Activated T-helper 2 cell treated with anti-CD3 and anti-CD28 coated beads, Interferon-gamma antibody, Interleukin-2, Interleukin-4, amounts not matched to agents 10 μg/mL and 5 μg/mL and 100 μg/mL, durations not matched to agents 14 hours and 24 hours and 36 hours (primary cell): ENCODE measurements around the gene MED26. TPM values are rescaled to one million over a fixed set of nuclear protein-coding genes. Genes with fewer than 3 reads are reported as not detected.
A peak's percentile ranks its signal among the peaks of the same experiment; 100 is the strongest.

Experiments used
- DNase-seq: peaks from one replicate; pipeline ENCODE4 v3.0.0; 2021; ENCODE audit warnings: low spot score
- H3K27ac Mint-ChIP-seq: one replicate; pipeline ENCODE4 v1.8.0; 2021; ENCODE audit warnings: mixed read lengths
- H3K27me3 Mint-ChIP-seq: one replicate; pipeline ENCODE4 v1.8.0; 2021; ENCODE audit warnings: low read depth, mixed read lengths
- H3K36me3 Mint-ChIP-seq: one replicate; pipeline ENCODE4 v1.8.0; 2021; ENCODE audit warnings: low read depth, mixed read lengths
- H3K4me1 Mint-ChIP-seq: one replicate; pipeline ENCODE4 v1.8.0; 2021; ENCODE audit warnings: low read depth, mixed read lengths
- H3K4me3 Mint-ChIP-seq: one replicate; pipeline ENCODE4 v1.8.0; 2021; ENCODE audit warnings: low read depth, mild to moderate bottlenecking, moderate library complexity, mixed read lengths
- H3K9me3 Mint-ChIP-seq: one replicate; pipeline ENCODE4 v1.8.0; 2021; ENCODE audit warnings: mixed read lengths
- intact Hi-C: fragments of 100-400 bp; cut with micrococcal nuclease; formaldehyde crosslinking; loops from one replicate; pipeline ENCODE4 v1.15.1; 2023
- total RNA-seq: library from RNA; stranded (reverse); gene quantifications from 2 replicates; pipeline ENCODE4 v1.2.3, GENCODE V29; 2022

The MED26 gene
- total RNA-seq, 1 donor from 2014 or later: 15.8 TPM

- Mint-ChIP-seq H3K27ac (no peak overlapping the region), H3K9me3 (no peaks in the 10 kb centered on the region), H3K4me3 (no peak overlapping the region), H3K27me3 (no peaks in the 10 kb centered on the region), H3K36me3 (peaks cover 18% of the 10 kb centered on the region), H3K4me1 (peaks cover 30% of the 10 kb centered on the region)
- intact Hi-C loops: no loop called here
- no peak for DNase-seq
These were observed 7.4 kb downstream of the MED26 start for GRCh38 chr19:16620584-16620983.

GRCh38 chr19:16620018-16620417, 8.0 kb downstream of the MED26 start:
- DNase-seq: no peak
- H3K4me3 Mint-ChIP-seq: no peak overlapping the region
- peaks cover 12% of the 10 kb centered on the region for H3K36me3 Mint-ChIP-seq
- intact Hi-C loops: no loop called here
- no peaks in the 10 kb centered on the region for H3K27me3 Mint-ChIP-seq
- H3K9me3 Mint-ChIP-seq: no peaks in the 10 kb centered on the region
- no peak overlapping the region for H3K27ac Mint-ChIP-seq
- peaks cover 28% of the 10 kb centered on the region for H3K4me1 Mint-ChIP-seq

DNA sequence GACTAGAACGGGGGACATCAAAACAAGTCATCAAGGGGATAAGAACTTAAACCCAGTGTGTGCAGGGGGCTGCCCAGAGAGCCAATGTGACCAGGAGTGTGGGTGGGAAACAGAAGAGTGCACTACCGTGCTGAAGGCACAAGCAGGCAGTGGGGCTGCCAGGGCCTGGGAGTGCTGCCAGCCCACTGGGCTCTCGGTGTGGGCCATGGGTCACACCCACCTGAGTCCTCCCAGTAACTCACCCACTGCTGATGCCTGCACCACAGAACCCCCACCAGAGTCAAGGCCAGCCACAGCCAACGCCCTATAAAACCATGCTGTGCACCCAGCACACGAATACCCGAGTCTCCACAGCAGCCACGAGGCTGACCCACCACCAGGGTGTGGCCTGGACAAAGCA, 8.5 kb downstream of the MED26 start:
- H3K27ac Mint-ChIP-seq: peak overlapping the region; percentile 10
- H3K27me3 Mint-ChIP-seq: no peaks in the 10 kb centered on the region
- intact Hi-C loops: no loop called here
- peaks cover 8% of the 10 kb centered on the region for H3K36me3 Mint-ChIP-seq
- H3K4me3 Mint-ChIP-seq: no peak overlapping the region
- peaks cover 32% of the 10 kb centered on the region for H3K4me1 Mint-ChIP-seq
- no peaks in the 10 kb centered on the region for H3K9me3 Mint-ChIP-seq
- no peak for DNase-seq

DNA sequence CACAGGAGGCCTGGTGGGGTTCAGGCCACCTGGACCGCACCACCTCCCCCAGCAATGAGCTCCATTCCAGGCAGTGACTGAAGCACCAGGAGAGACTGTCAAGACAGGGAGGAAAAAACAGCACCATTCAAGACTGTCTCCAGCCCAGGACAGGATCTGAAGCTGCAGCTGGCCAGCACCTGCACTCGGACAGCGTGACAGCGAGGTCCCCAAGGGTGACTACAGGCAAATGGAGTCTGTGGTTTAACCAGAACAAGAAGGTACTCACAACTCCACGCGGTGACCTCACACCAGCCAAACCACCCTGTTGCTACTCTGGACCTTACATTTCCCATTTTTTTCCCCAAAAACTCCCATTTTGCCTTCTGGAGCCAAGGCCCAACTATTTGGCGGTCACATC, 9.8 kb downstream of the MED26 start:
- H3K27ac Mint-ChIP-seq: no peak overlapping the region
- no peak for DNase-seq

GRCh38 chr19:16615808-16616207, 12.2 kb downstream of the MED26 start:
- H3K27ac Mint-ChIP-seq: no peak overlapping the region
- H3K4me1 Mint-ChIP-seq: peaks cover 40% of the 10 kb centered on the region
- H3K36me3 Mint-ChIP-seq: no peaks in the 10 kb centered on the region
- no peaks in the 10 kb centered on the region for H3K27me3 Mint-ChIP-seq
- H3K9me3 Mint-ChIP-seq: no peaks in the 10 kb centered on the region
- no peak overlapping the region for H3K4me3 Mint-ChIP-seq
- no peak for DNase-seq
- intact Hi-C loops: no loop called here

More for the DNA sequence above, 9.8 kb downstream of the MED26 start:
- Mint-ChIP-seq H3K4me3 (no peak overlapping the region), H3K36me3 (peaks cover 2% of the 10 kb centered on the region), H3K9me3 (no peaks in the 10 kb centered on the region), H3K4me1 (peaks cover 36% of the 10 kb centered on the region), H3K27me3 (no peaks in the 10 kb centered on the region)
- intact Hi-C loops: no loop called here

DNA sequence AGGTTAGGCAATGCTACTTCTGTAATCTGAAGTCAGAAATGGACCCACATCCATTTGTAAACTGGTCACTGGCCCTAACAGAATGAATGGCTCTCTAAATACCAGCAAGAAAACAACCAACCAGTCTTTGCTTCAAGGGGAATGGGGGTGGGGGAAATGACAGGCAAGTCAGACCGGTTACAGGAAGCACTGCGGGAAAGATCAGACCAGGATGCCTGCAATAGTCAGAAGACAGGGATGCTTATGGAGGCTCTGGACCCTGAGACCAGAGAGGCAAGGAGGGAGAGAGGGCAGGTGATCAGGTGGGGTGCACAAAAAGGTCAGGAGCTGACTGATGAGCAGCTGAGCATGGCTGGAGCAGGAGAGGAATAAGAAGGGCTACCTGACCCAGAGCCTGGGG, 13.1 kb downstream of the MED26 start:
- intact Hi-C loops: no loop called here
- Mint-ChIP-seq H3K4me3 (no peak overlapping the region), H3K27ac (peak overlapping the region; percentile 81), H3K36me3 (no peaks in the 10 kb centered on the region), H3K9me3 (no peaks in the 10 kb centered on the region), H3K4me1 (peaks cover 44% of the 10 kb centered on the region), H3K27me3 (no peaks in the 10 kb centered on the region)
- no peak for DNase-seq

- Mint-ChIP-seq H3K4me3 (no peak overlapping the region), H3K27ac (no peak overlapping the region), H3K4me1 (peaks cover 39% of the 10 kb centered on the region), H3K36me3 (no peaks in the 10 kb centered on the region), H3K27me3 (no peaks in the 10 kb centered on the region), H3K9me3 (no peaks in the 10 kb centered on the region)
- DNase-seq: no peak
- intact Hi-C loops: no loop called here
These were observed 14.2 kb downstream of the MED26 start for GRCh38 chr19:16613841-16614240.

DNA sequence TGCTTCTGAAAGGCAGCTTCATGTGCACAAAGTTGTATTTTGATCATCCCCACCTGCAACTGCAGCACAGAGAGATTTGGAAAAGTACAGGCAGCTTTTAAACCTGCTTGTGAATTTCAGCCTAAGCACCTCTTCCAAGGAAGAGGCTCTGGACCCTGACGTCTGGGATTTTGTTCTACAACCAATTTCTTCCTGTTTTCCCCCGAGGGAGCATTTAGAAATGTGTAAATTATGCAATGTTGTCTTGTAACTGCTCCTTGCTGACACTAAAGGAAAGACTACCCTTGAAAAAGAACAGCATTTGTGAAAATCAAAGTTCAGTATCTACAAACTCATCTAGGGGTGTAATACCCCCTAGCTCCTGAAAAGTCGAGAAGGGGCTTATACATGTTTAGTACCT, 15.4 kb downstream of the MED26 start:
- no peak overlapping the region for H3K4me3 Mint-ChIP-seq
- intact Hi-C loops: no loop called here
- no peak for DNase-seq
- H3K9me3 Mint-ChIP-seq: no peaks in the 10 kb centered on the region
- peaks cover 47% of the 10 kb centered on the region for H3K4me1 Mint-ChIP-seq
- no peaks in the 10 kb centered on the region for H3K36me3 Mint-ChIP-seq
- no peak overlapping the region for H3K27ac Mint-ChIP-seq
- H3K27me3 Mint-ChIP-seq: no peaks in the 10 kb centered on the region

- H3K4me1 Mint-ChIP-seq: peaks cover 36% of the 10 kb centered on the region
- H3K4me3 Mint-ChIP-seq: no peak overlapping the region
- H3K36me3 Mint-ChIP-seq: no peaks in the 10 kb centered on the region
These were observed 16.9 kb downstream of the MED26 start for GRCh38 chr19:16611121-16611520.

DNA sequence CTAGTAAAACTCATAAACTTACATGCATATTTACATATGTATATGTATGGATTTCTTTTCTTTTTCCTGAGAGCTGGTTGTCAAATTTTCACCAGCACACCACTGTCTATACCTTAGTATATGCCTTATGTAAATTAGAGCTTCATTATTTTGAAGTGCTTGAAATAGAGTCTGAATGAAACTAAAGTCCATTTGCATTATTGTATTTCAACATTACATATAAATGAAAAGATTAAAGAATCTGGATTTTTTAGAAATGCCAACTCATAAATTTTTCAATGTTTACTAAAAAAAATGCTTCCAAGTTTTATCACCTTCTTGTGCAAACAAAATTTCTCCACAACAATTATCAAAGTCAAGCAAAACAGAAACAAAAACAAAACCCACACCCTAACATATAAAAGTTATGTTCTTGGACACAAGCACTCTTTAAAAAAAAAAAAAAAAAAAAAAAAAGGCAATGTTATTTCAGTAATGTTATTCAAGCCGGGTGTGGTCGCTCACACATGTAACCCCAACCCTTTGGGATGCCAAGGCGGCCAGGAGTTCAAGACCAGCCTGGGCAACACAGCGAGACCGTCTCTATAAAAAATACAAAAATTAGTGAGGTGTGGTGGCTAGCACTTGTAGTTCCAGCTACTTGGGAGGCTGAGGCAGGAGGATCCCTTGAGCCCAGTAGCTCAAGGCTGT, 18.3 kb downstream of the MED26 start:
- DNase-seq: no peak
- peaks cover 28% of the 10 kb centered on the region for H3K4me1 Mint-ChIP-seq
- no peaks in the 10 kb centered on the region for H3K9me3 Mint-ChIP-seq
- no peaks in the 10 kb centered on the region for H3K27me3 Mint-ChIP-seq
- no peak overlapping the region for H3K27ac Mint-ChIP-seq
- intact Hi-C loops: no loop called here
- no peak overlapping the region for H3K4me3 Mint-ChIP-seq
- no peaks in the 10 kb centered on the region for H3K36me3 Mint-ChIP-seq

More at GRCh38 chr19:16611121-16611520, 16.9 kb downstream of the MED26 start:
- intact Hi-C loops: no loop called here
- no peak for DNase-seq
- H3K27me3 Mint-ChIP-seq: no peaks in the 10 kb centered on the region
- no peaks in the 10 kb centered on the region for H3K9me3 Mint-ChIP-seq
- no peak overlapping the region for H3K27ac Mint-ChIP-seq

DNA sequence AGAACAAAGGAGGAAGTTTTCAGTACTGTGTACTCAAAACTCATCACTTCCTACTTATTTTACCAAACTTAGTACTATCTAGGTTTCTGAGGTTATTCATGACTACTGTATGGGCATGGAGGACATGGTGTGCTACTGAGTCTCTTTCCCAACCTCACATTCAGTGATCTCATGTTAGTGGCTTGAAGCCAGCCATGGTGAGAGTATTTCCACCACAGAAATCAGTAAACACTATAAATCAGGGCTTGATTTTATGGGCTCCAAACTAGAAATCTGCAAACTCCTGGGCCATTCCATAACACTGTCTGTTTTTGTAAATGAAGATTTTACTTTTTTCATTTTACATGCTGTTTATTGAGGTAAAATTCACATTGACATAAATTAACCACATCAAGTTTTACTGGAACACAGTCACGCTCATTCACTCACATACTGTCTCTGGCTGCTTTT, 19.7 kb downstream of the MED26 start:
- Mint-ChIP-seq H3K4me3 (no peak overlapping the region), H3K9me3 (no peaks in the 10 kb centered on the region), H3K27me3 (no peaks in the 10 kb centered on the region), H3K27ac (no peak overlapping the region), H3K36me3 (no peaks in the 10 kb centered on the region), H3K4me1 (peaks cover 24% of the 10 kb centered on the region)
- intact Hi-C loops: loop anchor here (1.0 kb wide), 1 partner anchor 14 kb away; no protein-coding TSS in a partner anchor
- DNase-seq: no peak

DNA sequence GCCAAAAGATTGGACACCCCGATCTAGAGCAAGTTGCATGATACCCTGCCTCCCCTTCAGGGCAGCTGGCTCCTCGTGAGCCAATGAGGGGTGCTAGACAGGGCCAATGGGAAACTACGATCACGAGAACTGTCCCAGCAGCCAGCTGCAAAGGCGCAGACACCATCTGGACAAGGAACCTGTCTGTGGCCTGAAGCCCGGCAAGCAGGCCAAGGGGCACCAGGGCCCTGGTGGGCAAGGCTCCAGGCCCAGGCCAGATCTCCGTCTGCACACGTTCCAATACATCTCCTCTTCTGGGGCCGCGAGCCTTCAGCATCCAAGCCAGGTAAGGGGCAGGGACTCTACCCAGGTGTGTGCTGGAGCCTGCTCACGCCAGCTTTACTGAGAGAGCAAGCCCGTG, 20.2 kb downstream of the MED26 start:
- no peak for DNase-seq
- Mint-ChIP-seq H3K4me3 (no peak overlapping the region), H3K36me3 (no peaks in the 10 kb centered on the region), H3K27me3 (no peaks in the 10 kb centered on the region), H3K9me3 (no peaks in the 10 kb centered on the region), H3K27ac (peak overlapping the region; percentile 68), H3K4me1 (peaks cover 24% of the 10 kb centered on the region)
- intact Hi-C loops: loop anchor here (1.0 kb wide), 1 partner anchor 14 kb away; no protein-coding TSS in a partner anchor

DNA sequence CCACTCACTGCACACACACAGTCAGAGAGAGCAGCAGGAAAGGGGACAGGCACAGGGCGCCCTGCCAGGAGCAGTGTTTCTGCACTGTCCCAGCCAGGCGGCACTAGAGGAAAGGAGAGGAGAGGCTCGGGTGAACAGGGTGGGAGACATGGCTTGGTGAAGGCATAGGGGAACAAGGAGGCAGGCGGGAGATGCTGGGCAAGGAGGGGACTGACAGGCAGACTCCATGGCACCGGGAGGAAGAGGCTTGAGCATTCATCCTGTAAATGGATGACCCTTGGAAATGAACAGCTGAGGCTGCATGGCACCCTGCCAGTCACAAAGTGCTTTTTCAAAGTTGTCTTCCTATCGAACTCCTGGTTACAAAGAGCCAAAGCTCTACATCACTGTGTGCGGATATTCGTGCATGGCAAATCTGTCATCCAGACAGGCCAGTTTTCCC, 22.4 kb downstream of the MED26 start:
- no peak for DNase-seq
- no peaks in the 10 kb centered on the region for H3K27me3 Mint-ChIP-seq
- H3K27ac Mint-ChIP-seq: no peak overlapping the region
- no peaks in the 10 kb centered on the region for H3K36me3 Mint-ChIP-seq
- H3K4me3 Mint-ChIP-seq: no peak overlapping the region
- intact Hi-C loops: no loop called here
- H3K9me3 Mint-ChIP-seq: no peaks in the 10 kb centered on the region
- H3K4me1 Mint-ChIP-seq: peaks cover 15% of the 10 kb centered on the region
